ENCODE data around the gene CD300E.

CD300E gene

DNA sequence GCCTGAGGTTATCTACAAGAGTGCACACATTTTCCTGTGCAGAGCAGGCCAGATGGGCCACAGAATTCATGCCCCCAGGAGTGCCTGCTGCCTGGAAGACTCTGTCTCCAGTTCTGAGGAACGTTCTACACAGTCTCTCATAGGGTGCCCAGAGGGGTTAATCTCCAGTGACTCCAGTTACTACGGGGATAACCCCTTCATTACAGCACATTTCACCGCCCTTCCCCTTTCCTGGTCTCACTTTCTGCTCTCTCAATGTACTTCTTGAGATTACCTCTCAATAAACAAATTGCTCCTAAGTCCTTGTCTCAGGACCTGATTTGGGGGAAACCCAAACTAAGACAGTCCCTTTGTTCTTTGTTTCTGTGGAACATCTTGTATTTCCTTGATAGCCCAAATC, 62.0 kb downstream of the CD300E start:
- DNase-seq, result no peak
